Mesendoderm (in vitro differentiated cells): Measurements from ENCODE around the gene SEL1L.
"Not testable (repeated sequence)": the region's sequence is repeated elsewhere in the genome, so short reads cannot be mapped to it uniquely, and the experiment has no call there.

ENCODE experiments used
- DNase-seq: peaks from one replicate; pipeline ENCODE4 v3.0.0; 2013
- H2AK5ac ChIP-seq: 2 replicates; pipeline ENCODE4 v1.6.1; 2013; ENCODE audit warnings: low read length, inconsistent platforms
- H2BK120ac ChIP-seq: 2 replicates; pipeline ENCODE4 v1.6.1; 2013; ENCODE audit warnings: low read depth, mild to moderate bottlenecking, low read length, moderate library complexity, mixed read lengths
- H2BK15ac ChIP-seq: replicated peaks from 2 replicates; pipeline ENCODE4 v1.6.1; 2013; ENCODE audit warnings: low read depth, mild to moderate bottlenecking, moderate library complexity
- H2BK5ac ChIP-seq: 2 replicates; pipeline ENCODE4 v1.6.1; 2013; ENCODE audit warnings: low read length, inconsistent platforms
- H3K18ac ChIP-seq: 2 replicates; pipeline ENCODE4 v1.6.1; 2013; ENCODE audit warnings: mild to moderate bottlenecking, low read length, mixed read lengths
- H3K23ac ChIP-seq: one replicate; pipeline ENCODE4 v1.6.1; 2013; ENCODE audit warnings: low read length
- H3K27ac ChIP-seq: 2 replicates; pipeline ENCODE4 v1.5.1; 2013; ENCODE audit warnings: low read depth, mild to moderate bottlenecking, inconsistent platforms, low read length, moderate library complexity
- H3K27me3 ChIP-seq: 2 replicates; pipeline ENCODE4 v1.6.1; 2013; ENCODE audit warnings: low read length, control low read depth, mild to moderate bottlenecking, inconsistent platforms; ENCODE audit not compliant: insufficient read depth, poor library complexity
- H3K36me3 ChIP-seq: 2 replicates; pipeline ENCODE4 v1.6.1; 2013; ENCODE audit warnings: low read length, inconsistent platforms; ENCODE audit not compliant: control insufficient read depth, insufficient read depth
- H3K4ac ChIP-seq: one replicate; pipeline ENCODE4 v1.6.1; 2013; ENCODE audit warnings: low read depth, mild to moderate bottlenecking, low read length, moderate library complexity
- H3K4me1 ChIP-seq: 2 replicates; pipeline ENCODE4 v1.6.1; 2013; ENCODE audit warnings: low read depth, low read length, inconsistent platforms; ENCODE audit not compliant: control insufficient read depth
- H3K4me2 ChIP-seq: 2 replicates; pipeline ENCODE4 v1.6.1; 2013; ENCODE audit warnings: low read length
- H3K4me3 ChIP-seq: 2 replicates; pipeline ENCODE4 v1.5.1; 2013; ENCODE audit warnings: mild to moderate bottlenecking, low read length
- H3K56ac ChIP-seq: one replicate; pipeline ENCODE4 v1.6.1; 2013; ENCODE audit warnings: low read length
- H3K79me1 ChIP-seq: 2 replicates; pipeline ENCODE4 v1.6.1; 2013; ENCODE audit warnings: low read length, inconsistent platforms
- H3K79me2 ChIP-seq: 2 replicates; pipeline ENCODE4 v1.6.1; 2013; ENCODE audit warnings: mild to moderate bottlenecking, low read length; ENCODE audit not compliant: control insufficient read depth, insufficient read depth
- H3K9ac ChIP-seq: 2 replicates; pipeline ENCODE4 v1.6.1; 2013; ENCODE audit warnings: low read length, inconsistent platforms
- H4K5ac ChIP-seq: one replicate; pipeline ENCODE4 v1.6.1; 2013; ENCODE audit warnings: low read length
- H4K8ac ChIP-seq: one replicate; pipeline ENCODE4 v1.6.1; 2013; ENCODE audit warnings: low read depth, mild to moderate bottlenecking, control low read depth, low read length, moderate library complexity
- WGBS: extraction: QIAGEN DNeasy Blood & Tissue Kit; methylation state at CpG from one replicate; pipeline ENCODE4 v1.1.7; 2013; ENCODE audit warnings: low lambda C conversion rate, missing lambda C conversion rate; ENCODE audit not compliant: insufficient coverage; ENCODE audit errors: extremely low coverage; 5-methylcytosine and 5-hydroxymethylcytosine counted together

Gene SEL1L

GRCh38 chr14:81430235-81430634 is 103.4 kb downstream of the SEL1L start:
- H3K4ac ChIP-seq, result no peak overlapping the region
- H4K5ac ChIP-seq, result no peak overlapping the region
- no peak overlapping the region for H2AK5ac ChIP-seq
- H3K4me3 ChIP-seq, result no peak overlapping the region
- no peaks in the 10 kb centered on the region for H3K27me3 ChIP-seq
- peaks cover 1% of the 10 kb centered on the region for H3K79me1 ChIP-seq
- H3K36me3 ChIP-seq, result no peaks in the 10 kb centered on the region
- no CpG with 5 or more reads among the region's 5 CpGs for WGBS
- H3K4me2 ChIP-seq, result no peak overlapping the region
- H3K4me1 ChIP-seq, result peaks cover 8% of the 10 kb centered on the region
- no peak overlapping the region for H3K56ac ChIP-seq
- H3K9ac ChIP-seq, result no peak overlapping the region
- H3K79me2 ChIP-seq, result peaks cover 15% of the 10 kb centered on the region
- no peak overlapping the region for H2BK15ac ChIP-seq
- H3K23ac ChIP-seq, result no peak overlapping the region
- no peak overlapping the region for H2BK120ac ChIP-seq
- DNase-seq, result no peak
- H3K27ac ChIP-seq, result no peak overlapping the region
- no peak overlapping the region for H3K18ac ChIP-seq
- H2BK5ac ChIP-seq, result no peak overlapping the region
- no peak overlapping the region for H4K8ac ChIP-seq

GRCh38 chr14:81429749-81430148 is 103.9 kb downstream of the SEL1L start:
- WGBS, result no CpG with 5 or more reads among the region's 11 CpGs
- not testable (repeated sequence) for H3K27ac ChIP-seq

GRCh38 chr14:81429028-81429427 is 104.6 kb downstream of the SEL1L start:
- Histone ChIP-seq H3K9ac (no peak overlapping the region), H3K79me2 (peaks cover 15% of the 10 kb centered on the region), H3K27me3 (no peaks in the 10 kb centered on the region), H4K5ac (no peak overlapping the region), H3K23ac (no peak overlapping the region), H3K4ac (no peak overlapping the region), H3K4me2 (no peak overlapping the region), H4K8ac (no peak overlapping the region), H2AK5ac (no peak overlapping the region), H3K18ac (no peak overlapping the region), H3K27ac (no peak overlapping the region), H3K36me3 (no peaks in the 10 kb centered on the region), H3K56ac (no peak overlapping the region), H3K4me1 (peaks cover 7% of the 10 kb centered on the region), H2BK5ac (no peak overlapping the region), H3K79me1 (peaks cover 1% of the 10 kb centered on the region), H2BK120ac (no peak overlapping the region), H2BK15ac (no peak overlapping the region), H3K4me3 (no peak overlapping the region)
- WGBS, result no CpG with 5 or more reads among the region's 1 CpG
- no peak for DNase-seq

More at GRCh38 chr14:81429749-81430148, 103.9 kb downstream of the SEL1L start:
- H3K56ac ChIP-seq, H2BK5ac ChIP-seq, H2BK120ac ChIP-seq, H2AK5ac ChIP-seq, H3K4ac ChIP-seq, H4K8ac ChIP-seq, H3K36me3 ChIP-seq, H3K9ac ChIP-seq, H3K79me1 ChIP-seq, H4K5ac ChIP-seq, H3K18ac ChIP-seq, H3K4me2 ChIP-seq, DNase-seq, H3K27me3 ChIP-seq, H3K4me1 ChIP-seq, H2BK15ac ChIP-seq, H3K23ac ChIP-seq, H3K4me3 ChIP-seq: not testable (repeated sequence)
- peaks cover 15% of the 10 kb centered on the region for H3K79me2 ChIP-seq

- no peak overlapping the region for H2BK5ac ChIP-seq
- no peaks in the 10 kb centered on the region for H3K27me3 ChIP-seq
- no peak overlapping the region for H2BK120ac ChIP-seq
- no peak overlapping the region for H3K9ac ChIP-seq
- H3K79me2 ChIP-seq, result peaks cover 10% of the 10 kb centered on the region
- H3K56ac ChIP-seq, result no peak overlapping the region
- H3K36me3 ChIP-seq, result no peaks in the 10 kb centered on the region
- peak; percentile 67 for DNase-seq
- no peak overlapping the region for H3K18ac ChIP-seq
- peaks cover 4% of the 10 kb centered on the region for H3K4me1 ChIP-seq
- no peak overlapping the region for H2AK5ac ChIP-seq
- no peak overlapping the region for H3K4me3 ChIP-seq
- H4K5ac ChIP-seq, result no peak overlapping the region
- H3K79me1 ChIP-seq, result no peaks in the 10 kb centered on the region
- no peak overlapping the region for H3K4ac ChIP-seq
- H3K4me2 ChIP-seq, result no peak overlapping the region
- H2BK15ac ChIP-seq, result no peak overlapping the region
- WGBS, result no CpG with 5 or more reads among the region's 8 CpGs
- H3K23ac ChIP-seq, result no peak overlapping the region
- H4K8ac ChIP-seq, result no peak overlapping the region
- H3K27ac ChIP-seq, result no peak overlapping the region
Observed at GRCh38 chr14:81427348-81428058, 106.2 kb downstream of the SEL1L start.

- Histone ChIP-seq H3K79me1 (peaks cover 2% of the 10 kb centered on the region), H3K27me3 (no peaks in the 10 kb centered on the region), H3K23ac (no peak overlapping the region), H4K8ac (no peak overlapping the region), H3K4me3 (no peak overlapping the region), H3K79me2 (no peaks in the 10 kb centered on the region), H3K27ac (no peak overlapping the region), H2AK5ac (no peak overlapping the region), H4K5ac (no peak overlapping the region), H2BK120ac (no peak overlapping the region), H3K4me2 (no peak overlapping the region), H2BK5ac (no peak overlapping the region), H3K18ac (no peak overlapping the region), H3K36me3 (no peaks in the 10 kb centered on the region), H3K9ac (no peak overlapping the region), H3K4me1 (peaks cover 4% of the 10 kb centered on the region), H3K4ac (no peak overlapping the region), H3K56ac (no peak overlapping the region), H2BK15ac (no peak overlapping the region)
- no CpG with 5 or more reads among the region's 6 CpGs for WGBS
- no peak for DNase-seq
Observed at GRCh38 chr14:81423504-81423903, 110.1 kb downstream of the SEL1L start.
